ENCODE results near the gene CLTB.

Gene CLTB

GRCh38 chr5:176440927-176441706 lies 24.8 kb upstream of the CLTB start:
- Histone ChIP-seq H3K9ac (ENCODE audit: insufficient read length, low read depth) (no peak overlapping the region), H3K27me3 (ENCODE audit: insufficient read depth, insufficient read length) (no peaks in the 10 kb centered on the region), H3K4me1 (ENCODE audit: insufficient read depth, insufficient read length) (peaks cover 3% of the 10 kb centered on the region), H3K9me3 (ENCODE audit: insufficient read depth, low read length) (no peaks in the 10 kb centered on the region), H3K4me3 (ENCODE audit: insufficient read length, low read depth) (no peak overlapping the region), H3K36me3 (ENCODE audit: insufficient read depth, insufficient read length, low read length) (no peaks in the 10 kb centered on the region)
- TF ChIP-seq YY1 (IDR thresholded peaks at IDR 0.05; ENCODE audit: insufficient read depth, insufficient read length) (no peak), ZNF274 (IDR thresholded peaks at IDR 0.05; ENCODE audit: low read depth, low read length) (no peak), SUZ12 (IDR thresholded peaks at IDR 0.05; ENCODE audit: extremely low read depth, insufficient read depth, insufficient read length) (no peak)
- no peak for DNase-seq (ENCODE audit: low read depth, low spot score)

GRCh38 chr5:176438959-176439757 lies 22.8 kb upstream of the CLTB start:
- Histone ChIP-seq H3K27me3 (ENCODE audit: insufficient read depth, insufficient read length) (no peaks in the 10 kb centered on the region), H3K9me3 (ENCODE audit: insufficient read depth, low read length) (no peaks in the 10 kb centered on the region), H3K9ac (ENCODE audit: insufficient read length, low read depth) (no peak overlapping the region), H3K4me1 (ENCODE audit: insufficient read depth, insufficient read length) (peaks cover 3% of the 10 kb centered on the region), H3K4me3 (ENCODE audit: insufficient read length, low read depth) (no peak overlapping the region), H3K36me3 (ENCODE audit: insufficient read depth, insufficient read length, low read length) (no peaks in the 10 kb centered on the region)
- DNase-seq (ENCODE audit: low read depth, low spot score): no peak
- no peak for TF ChIP-seq YY1 (IDR thresholded peaks at IDR 0.05; ENCODE audit: insufficient read depth, insufficient read length)
- no peak for TF ChIP-seq ZNF274 (IDR thresholded peaks at IDR 0.05; ENCODE audit: low read depth, low read length)
- TF ChIP-seq SUZ12 (IDR thresholded peaks at IDR 0.05; ENCODE audit: extremely low read depth, insufficient read depth, insufficient read length): no peak

DNA sequence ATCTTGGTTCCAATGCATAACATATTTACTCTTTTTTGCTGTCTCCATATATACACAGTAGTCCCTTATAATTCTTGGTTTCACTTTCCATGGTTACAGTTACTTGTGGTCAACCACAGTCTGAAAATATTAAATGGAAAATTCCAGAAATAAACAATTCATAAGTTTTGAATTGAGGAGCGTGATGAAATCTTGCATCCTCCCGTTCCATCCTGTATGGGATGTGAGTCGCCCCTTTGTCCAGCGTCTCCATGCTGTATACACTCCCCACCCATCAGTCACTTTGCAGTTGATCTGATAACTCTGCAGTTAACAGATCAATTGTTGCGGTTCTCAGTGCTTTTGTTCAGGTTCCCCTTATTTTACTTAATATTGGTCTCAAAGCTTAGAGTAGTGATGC lies 20.3 kb upstream of the CLTB start:
- Histone ChIP-seq H3K9me3 (ENCODE audit: insufficient read depth, low read length) (no peaks in the 10 kb centered on the region), H3K36me3 (ENCODE audit: insufficient read depth, insufficient read length, low read length) (no peaks in the 10 kb centered on the region), H3K4me1 (ENCODE audit: insufficient read depth, insufficient read length) (no peaks in the 10 kb centered on the region), H3K4me3 (ENCODE audit: insufficient read length, low read depth) (no peak overlapping the region), H3K9ac (ENCODE audit: insufficient read length, low read depth) (no peak overlapping the region), H3K27me3 (ENCODE audit: insufficient read depth, insufficient read length) (no peaks in the 10 kb centered on the region)
- TF ChIP-seq YY1 (IDR thresholded peaks at IDR 0.05; ENCODE audit: insufficient read depth, insufficient read length): no peak
- no peak for TF ChIP-seq SUZ12 (IDR thresholded peaks at IDR 0.05; ENCODE audit: extremely low read depth, insufficient read depth, insufficient read length)
- no peak for TF ChIP-seq ZNF274 (IDR thresholded peaks at IDR 0.05; ENCODE audit: low read depth, low read length)
- no peak for DNase-seq (ENCODE audit: low read depth, low spot score)

GRCh38 chr5:176432707-176433106 lies 16.4 kb upstream of the CLTB start:
- H3K27me3 ChIP-seq (ENCODE audit: insufficient read depth, insufficient read length): no peaks in the 10 kb centered on the region
- no peak for DNase-seq (ENCODE audit: low read depth, low spot score)
- H3K4me1 ChIP-seq (ENCODE audit: insufficient read depth, insufficient read length): no peaks in the 10 kb centered on the region
- H3K9ac ChIP-seq (ENCODE audit: insufficient read length, low read depth): no peak overlapping the region
- no peak overlapping the region for H3K4me3 ChIP-seq (ENCODE audit: insufficient read length, low read depth)
- no peak for TF ChIP-seq ZNF274 (IDR thresholded peaks at IDR 0.05; ENCODE audit: low read depth, low read length)
- TF ChIP-seq SUZ12 (IDR thresholded peaks at IDR 0.05; ENCODE audit: extremely low read depth, insufficient read depth, insufficient read length): no peak
- TF ChIP-seq YY1 (IDR thresholded peaks at IDR 0.05; ENCODE audit: insufficient read depth, insufficient read length): no peak
- no peaks in the 10 kb centered on the region for H3K9me3 ChIP-seq (ENCODE audit: insufficient read depth, low read length)
- no peaks in the 10 kb centered on the region for H3K36me3 ChIP-seq (ENCODE audit: insufficient read depth, insufficient read length, low read length)

- H3K4me3 ChIP-seq (ENCODE audit: insufficient read length, low read depth): no peak overlapping the region
- H3K36me3 ChIP-seq (ENCODE audit: insufficient read depth, insufficient read length, low read length): no peaks in the 10 kb centered on the region
- DNase-seq (ENCODE audit: low read depth, low spot score): no peak
- no peak overlapping the region for H3K9ac ChIP-seq (ENCODE audit: insufficient read length, low read depth)
- H3K9me3 ChIP-seq (ENCODE audit: insufficient read depth, low read length): no peaks in the 10 kb centered on the region; the same call in 1 of the 2 replicates
- H3K4me1 ChIP-seq (ENCODE audit: insufficient read depth, insufficient read length): no peaks in the 10 kb centered on the region
- no peak for TF ChIP-seq ZNF274 (IDR thresholded peaks at IDR 0.05; ENCODE audit: low read depth, low read length)
- TF ChIP-seq SUZ12 (IDR thresholded peaks at IDR 0.05; ENCODE audit: extremely low read depth, insufficient read depth, insufficient read length): no peak
- TF ChIP-seq YY1 (IDR thresholded peaks at IDR 0.05; ENCODE audit: insufficient read depth, insufficient read length): no peak
- H3K27me3 ChIP-seq (ENCODE audit: insufficient read depth, insufficient read length): no peaks in the 10 kb centered on the region
Observed at GRCh38 chr5:176429972-176430371, 13.6 kb upstream of the CLTB start.

- TF ChIP-seq YY1 (IDR thresholded peaks at IDR 0.05; ENCODE audit: insufficient read depth, insufficient read length) (no peak), ZNF274 (IDR thresholded peaks at IDR 0.05; ENCODE audit: low read depth, low read length) (no peak), SUZ12 (IDR thresholded peaks at IDR 0.05; ENCODE audit: extremely low read depth, insufficient read depth, insufficient read length) (no peak)
- Histone ChIP-seq H3K27me3 (ENCODE audit: insufficient read depth, insufficient read length) (no peaks in the 10 kb centered on the region), H3K4me3 (ENCODE audit: insufficient read length, low read depth) (no peak overlapping the region), H3K4me1 (ENCODE audit: insufficient read depth, insufficient read length) (no peaks in the 10 kb centered on the region), H3K36me3 (ENCODE audit: insufficient read depth, insufficient read length, low read length) (no peaks in the 10 kb centered on the region), H3K9ac (ENCODE audit: insufficient read length, low read depth) (no peak overlapping the region), H3K9me3 (ENCODE audit: insufficient read depth, low read length) (no peaks in the 10 kb centered on the region; the same call in 1 of the 2 replicates)
- no peak for DNase-seq (ENCODE audit: low read depth, low spot score)
Observed at GRCh38 chr5:176427971-176428370, 11.6 kb upstream of the CLTB start.

DNA sequence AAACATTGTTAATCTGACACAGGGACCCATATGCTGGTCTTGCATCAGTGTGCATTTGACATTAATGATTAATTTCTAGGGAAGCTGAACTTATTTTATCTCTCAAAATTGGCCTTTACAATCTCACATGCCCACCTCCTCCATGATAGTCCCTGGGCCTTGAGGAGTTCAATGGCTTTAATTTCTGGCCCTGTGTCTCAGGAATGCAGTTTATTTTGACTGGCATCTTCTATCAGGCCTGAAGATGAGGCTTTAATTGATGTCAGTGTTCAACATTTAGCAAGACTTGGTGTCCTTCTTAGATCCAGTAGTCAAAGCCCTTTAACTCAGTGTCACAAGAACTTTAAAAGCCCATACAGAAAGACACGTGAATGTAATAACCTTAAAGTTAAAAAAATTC lies 10.5 kb upstream of the CLTB start:
- H3K36me3 ChIP-seq (ENCODE audit: insufficient read depth, insufficient read length, low read length): no peaks in the 10 kb centered on the region
- H3K4me1 ChIP-seq (ENCODE audit: insufficient read depth, insufficient read length): no peaks in the 10 kb centered on the region
- H3K27me3 ChIP-seq (ENCODE audit: insufficient read depth, insufficient read length): no peaks in the 10 kb centered on the region
- DNase-seq (ENCODE audit: low read depth, low spot score): no peak
- no peak overlapping the region for H3K9ac ChIP-seq (ENCODE audit: insufficient read length, low read depth)
- H3K4me3 ChIP-seq (ENCODE audit: insufficient read length, low read depth): no peak overlapping the region
- TF ChIP-seq SUZ12 (IDR thresholded peaks at IDR 0.05; ENCODE audit: extremely low read depth, insufficient read depth, insufficient read length) (no peak), ZNF274 (IDR thresholded peaks at IDR 0.05; ENCODE audit: low read depth, low read length) (no peak), YY1 (IDR thresholded peaks at IDR 0.05; ENCODE audit: insufficient read depth, insufficient read length) (no peak)
- no peaks in the 10 kb centered on the region; the same call in 1 of the 2 replicates for H3K9me3 ChIP-seq (ENCODE audit: insufficient read depth, low read length)

Data from NT2/D1 (cell line).